GM04503 (cell line): ENCODE results near the gene HSF5.
"Not testable (repeated sequence)": the region's sequence is repeated elsewhere in the genome, so short reads cannot be mapped to it uniquely, and the experiment has no call there.

Experiments
- DNase-seq: peaks from one replicate; pipeline ENCODE4 v3.0.0-alpha.2; 2012; ENCODE audit warnings: low read depth

HSF5 gene

GRCh38 chr17:58412961-58413586, 75.1 kb downstream of the HSF5 start:
- DNase-seq: no peak

GRCh38 chr17:58412064-58412703, 76.0 kb downstream of the HSF5 start:
- DNase-seq: no peak

GRCh38 chr17:58411408-58411894, 76.8 kb downstream of the HSF5 start:
- DNase-seq: no peak

- DNase-seq: no peak
Measured at GRCh38 chr17:58410714-58411407, 77.3 kb downstream of the HSF5 start.

- no peak for DNase-seq
Measured at GRCh38 chr17:58409432-58409831, 78.8 kb downstream of the HSF5 start.

- DNase-seq: no peak
Measured at GRCh38 chr17:58403311-58403710, 84.9 kb downstream of the HSF5 start.

- no peak for DNase-seq
Measured at GRCh38 chr17:58402679-58403078, 85.5 kb downstream of the HSF5 start.

GRCh38 chr17:58402047-58402446, 86.2 kb downstream of the HSF5 start:
- no peak for DNase-seq

GRCh38 chr17:58401287-58401686, 86.9 kb downstream of the HSF5 start:
- no peak for DNase-seq

- DNase-seq: no peak
Measured at GRCh38 chr17:58400826-58401225, 87.4 kb downstream of the HSF5 start.

- DNase-seq: no peak
Measured at GRCh38 chr17:58399974-58400373, 88.2 kb downstream of the HSF5 start.

GRCh38 chr17:58398574-58399266, 89.5 kb downstream of the HSF5 start:
- DNase-seq: no peak

GRCh38 chr17:58397421-58397820, 90.8 kb downstream of the HSF5 start:
- not testable (repeated sequence) for DNase-seq

- DNase-seq: no peak
Measured at GRCh38 chr17:58396173-58396572, 92.0 kb downstream of the HSF5 start.

GRCh38 chr17:58394534-58395223, 93.5 kb downstream of the HSF5 start:
- DNase-seq: no peak

GRCh38 chr17:58391302-58391984, 96.8 kb downstream of the HSF5 start:
- DNase-seq: no peak

- no peak for DNase-seq
Measured at GRCh38 chr17:58390884-58391283, 97.3 kb downstream of the HSF5 start.

GRCh38 chr17:58388302-58389190, 99.7 kb downstream of the HSF5 start:
- DNase-seq: no peak

- DNase-seq: no peak
Measured at GRCh38 chr17:58387834-58388233, 100.4 kb downstream of the HSF5 start.

GRCh38 chr17:58386708-58387107, 101.5 kb downstream of the HSF5 start:
- no peak for DNase-seq
